NCI-H2029 treated with DMSO at 0.1 percent for 48 hours (cell line): ENCODE results near the gene PLEKHA7.

Experiments used
- DNase-seq: peaks from one replicate; lab custom pipeline; 2025; lab: John Stamatoyannopoulos, UW

Gene PLEKHA7

GRCh38 chr11:16809886-16810668, 204.1 kb downstream of the PLEKHA7 start:
- DNase-seq, result no peak

GRCh38 chr11:16807306-16807705, 206.9 kb downstream of the PLEKHA7 start:
- no peak for DNase-seq

DNA sequence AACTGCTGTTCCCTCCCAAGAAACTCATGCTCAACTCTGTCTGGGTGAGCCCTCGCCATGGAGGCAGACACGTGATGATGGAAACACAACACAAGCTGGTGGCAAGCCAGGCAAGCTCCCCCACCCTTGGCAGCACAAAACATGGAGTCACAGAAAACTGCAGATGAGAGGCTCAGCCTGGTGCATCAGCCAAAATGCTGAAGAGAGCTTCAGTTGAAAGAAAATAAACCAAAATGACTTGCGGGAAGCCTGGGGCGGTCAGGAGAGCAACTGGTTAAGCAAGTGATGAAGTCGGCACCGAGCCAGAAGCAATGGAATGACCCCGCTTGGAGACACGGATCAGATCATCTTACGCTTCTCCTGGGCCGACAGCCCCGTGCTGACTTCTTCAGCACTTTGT, 207.4 kb downstream of the PLEKHA7 start:
- DNase-seq, result no peak

- no peak for DNase-seq
Observed at GRCh38 chr11:16805938-16806337, 208.3 kb downstream of the PLEKHA7 start.

- peak; percentile 60 for DNase-seq
Observed at GRCh38 chr11:16804104-16804947, 209.9 kb downstream of the PLEKHA7 start.

GRCh38 chr11:16801288-16801980, 212.8 kb downstream of the PLEKHA7 start:
- no peak for DNase-seq

DNA sequence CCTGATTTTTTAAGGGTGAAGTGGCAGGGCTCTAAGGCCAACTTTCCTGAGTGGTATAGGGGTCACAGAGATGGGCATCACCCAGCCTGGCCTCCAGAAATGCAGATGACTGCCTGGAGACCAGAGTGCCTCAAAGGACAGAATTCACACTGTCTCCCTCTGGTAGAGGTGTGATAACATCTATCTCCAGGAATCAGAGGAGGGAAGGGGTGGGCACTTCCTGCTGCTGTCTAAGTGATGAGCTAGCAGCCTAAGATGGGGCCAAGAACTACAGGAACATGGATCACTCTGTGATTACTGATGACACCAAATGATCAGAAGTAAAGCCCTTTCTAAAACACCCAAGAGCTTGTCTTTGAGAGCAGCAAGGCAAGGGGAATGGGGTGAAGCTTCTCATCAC, 213.8 kb downstream of the PLEKHA7 start:
- no peak for DNase-seq

DNA sequence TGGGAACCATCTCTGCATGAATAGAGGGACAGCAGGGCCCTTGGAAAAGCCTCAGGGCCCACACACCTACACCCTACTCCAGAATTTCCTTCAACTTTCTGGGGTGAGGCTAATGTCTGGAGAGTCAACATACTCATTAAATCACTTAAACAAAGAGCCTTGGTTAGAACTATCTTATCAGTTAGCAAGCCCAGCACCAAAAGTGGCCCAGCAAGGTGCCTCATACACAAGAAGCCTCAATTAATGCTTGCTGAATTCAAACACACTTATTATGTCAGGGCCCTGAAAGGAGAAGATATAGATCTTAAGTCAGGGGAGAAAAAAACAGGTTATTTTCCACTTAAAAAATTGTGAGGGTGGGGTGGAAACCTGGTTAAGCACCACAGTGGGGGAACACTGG, 214.3 kb downstream of the PLEKHA7 start:
- no peak for DNase-seq

DNA sequence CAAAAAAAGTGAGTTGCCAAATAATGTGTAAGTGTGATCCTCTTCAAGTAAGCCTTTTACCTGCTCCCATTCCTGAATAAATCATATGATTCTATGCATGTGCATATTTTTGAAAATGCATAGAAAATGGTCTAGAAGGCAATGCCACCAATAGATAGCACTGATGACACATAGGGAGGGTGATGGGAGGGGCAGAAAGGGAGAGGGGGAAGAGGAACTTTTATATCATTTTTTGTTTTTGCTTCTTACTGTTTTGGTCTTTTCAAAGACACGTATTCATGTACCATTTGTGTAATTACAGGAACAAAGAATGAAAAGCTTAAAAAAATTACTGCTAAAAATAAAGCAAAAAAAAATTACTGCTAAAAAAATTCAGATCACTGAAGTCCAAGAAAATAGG, 215.0 kb downstream of the PLEKHA7 start:
- DNase-seq, result no peak

GRCh38 chr11:16797776-16798175, 216.4 kb downstream of the PLEKHA7 start:
- DNase-seq, result no peak

DNA sequence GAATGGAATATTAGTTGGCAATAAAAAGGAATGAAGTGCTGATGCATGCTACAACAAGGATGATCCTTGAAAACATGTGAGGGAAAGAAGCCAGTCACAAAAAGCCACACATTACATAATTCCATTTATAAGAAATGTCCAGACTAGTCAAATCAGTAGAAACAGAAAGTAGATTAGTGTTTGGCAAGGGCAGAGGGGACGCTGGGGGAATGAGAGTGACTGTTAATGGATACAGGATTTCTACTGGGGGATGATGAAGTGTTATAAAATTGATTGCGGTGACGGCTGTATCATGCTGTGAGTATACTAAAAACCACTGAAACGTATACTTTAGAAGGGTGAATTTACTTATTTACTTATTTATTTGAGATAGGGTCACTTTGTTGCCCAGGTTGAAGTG, 217.9 kb downstream of the PLEKHA7 start:
- no peak for DNase-seq

GRCh38 chr11:16795146-16795545, 219.1 kb downstream of the PLEKHA7 start:
- DNase-seq, result no peak

- no peak for DNase-seq
Observed at GRCh38 chr11:16794047-16794818, 220.0 kb downstream of the PLEKHA7 start.

DNA sequence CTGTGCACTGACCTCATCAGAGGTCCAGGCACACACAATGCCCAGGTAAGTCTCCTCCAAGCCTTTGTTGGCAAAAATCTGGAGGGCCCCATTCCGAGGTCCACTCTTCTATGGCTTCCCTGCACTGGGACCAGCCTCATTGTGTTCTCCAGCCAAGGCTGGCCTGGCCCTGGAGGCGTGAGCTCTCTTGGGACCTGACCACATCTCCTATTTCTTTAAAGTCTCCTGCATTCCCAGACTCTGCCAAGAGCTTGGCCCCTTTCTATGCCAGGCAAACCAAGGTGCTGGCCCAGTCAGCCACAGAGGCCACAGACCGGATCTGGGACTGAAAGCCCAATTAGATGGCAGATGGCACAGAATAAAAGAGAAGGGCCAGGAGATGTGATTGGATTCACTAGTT, 220.7 kb downstream of the PLEKHA7 start:
- DNase-seq, result no peak

- no peak for DNase-seq
Observed at GRCh38 chr11:16793009-16793408, 221.2 kb downstream of the PLEKHA7 start.

DNA sequence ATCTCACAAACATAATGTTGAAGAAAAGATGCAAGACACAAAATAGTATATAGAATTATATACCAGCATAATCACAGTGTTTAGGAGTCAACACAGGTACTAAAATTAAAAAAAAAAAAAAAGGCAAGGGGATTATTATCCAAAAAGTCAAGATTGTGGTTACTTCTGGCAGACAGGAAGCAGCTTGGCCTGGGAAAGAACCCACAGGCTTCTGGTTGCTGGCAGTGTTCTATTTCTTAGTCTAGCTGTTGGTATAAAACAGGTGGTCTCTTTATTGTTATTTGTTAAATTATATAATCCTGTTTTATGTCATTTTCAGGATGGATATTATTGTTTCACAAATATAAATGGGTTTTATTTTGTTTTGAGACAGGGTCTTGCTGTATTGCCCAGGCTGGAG, 221.8 kb downstream of the PLEKHA7 start:
- DNase-seq, result no peak

- DNase-seq, result no peak
Observed at GRCh38 chr11:16791191-16791961, 222.8 kb downstream of the PLEKHA7 start.

GRCh38 chr11:16790486-16791190, 223.6 kb downstream of the PLEKHA7 start:
- no peak for DNase-seq

DNA sequence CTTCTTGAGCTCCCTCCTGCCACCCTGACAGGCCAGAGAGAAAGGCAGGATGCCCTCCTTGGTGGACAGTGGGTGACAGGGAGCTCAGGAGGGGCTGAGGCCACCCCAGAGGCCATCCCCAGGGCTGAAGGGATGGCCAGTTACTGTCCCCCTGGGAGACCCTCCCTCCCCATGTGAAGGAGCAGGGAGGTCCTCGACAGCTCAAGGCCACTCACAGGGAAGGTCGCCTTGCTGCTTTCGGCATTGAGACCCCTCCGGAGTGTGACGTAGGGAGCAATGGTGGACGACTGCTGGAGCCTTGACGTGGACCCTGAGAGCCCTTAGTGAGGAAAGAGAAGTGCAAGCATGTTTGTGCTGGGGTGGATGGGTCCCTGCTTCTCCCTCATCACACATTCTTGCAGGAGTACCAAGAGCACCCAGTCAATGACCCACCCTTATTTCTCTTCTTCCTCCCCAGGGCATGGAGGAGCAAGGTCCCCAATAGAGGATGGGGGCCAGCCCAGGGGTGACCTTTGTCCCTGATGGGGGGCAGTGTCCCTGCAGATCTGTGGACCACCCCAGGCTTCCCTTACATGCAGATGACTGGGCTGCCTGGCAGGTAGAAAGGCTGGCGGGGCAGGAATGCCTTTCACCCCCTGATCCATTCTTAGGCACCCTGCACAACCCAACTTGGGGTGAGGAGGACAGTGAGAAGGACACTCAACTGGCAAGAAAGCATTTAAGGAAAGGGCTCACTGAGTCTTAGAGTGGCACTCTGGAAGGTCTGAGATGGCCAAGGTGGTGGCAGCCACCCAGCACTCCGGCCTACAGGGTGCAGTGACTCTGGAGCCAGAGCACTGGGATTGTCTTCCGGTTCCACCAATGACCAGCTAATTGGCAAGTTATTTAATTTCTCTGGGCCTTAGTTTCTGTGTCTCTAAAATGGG, 224.4 kb downstream of the PLEKHA7 start:
- DNase-seq, result no peak
